NCI-H446 (cell line): ENCODE measurements around the gene ELMOD3.
A peak's percentile ranks its signal among the peaks of the same experiment; 100 is the strongest.
"Not testable (repeated sequence)": the region's sequence is repeated elsewhere in the genome, so short reads cannot be mapped to it uniquely, and the experiment has no call there.

ENCODE experiments used
- DNase-seq, 2 experiments: peaks; one replicate each; lab custom pipeline; 2025; lab: John Stamatoyannopoulos, UW

ELMOD3 gene

GRCh38 chr2:85376291-85377065 is 21.9 kb downstream of the ELMOD3 start:
- no peak for DNase-seq

- DNase-seq, result no peak
These were observed 22.5 kb downstream of the ELMOD3 start for GRCh38 chr2:85377083-85377482.

- DNase-seq, result no peak
These were observed 23.7 kb downstream of the ELMOD3 start for GRCh38 chr2:85378257-85378656.

GRCh38 chr2:85380048-85380447 is 25.5 kb downstream of the ELMOD3 start:
- DNase-seq, result no peak

- DNase-seq, result not testable (repeated sequence)
These were observed 28.6 kb downstream of the ELMOD3 start for GRCh38 chr2:85383151-85383550.

GRCh38 chr2:85383850-85384249 is 29.3 kb downstream of the ELMOD3 start:
- no peak for DNase-seq

- DNase-seq, result no peak
These were observed 31.2 kb downstream of the ELMOD3 start for GRCh38 chr2:85385746-85386145.

GRCh38 chr2:85387754-85388153 is 33.2 kb downstream of the ELMOD3 start:
- DNase-seq, result no peak

- no peak for DNase-seq
These were observed 34.4 kb downstream of the ELMOD3 start for GRCh38 chr2:85388878-85389538.

GRCh38 chr2:85390941-85391669 is 36.5 kb downstream of the ELMOD3 start:
- peak in 1 of 2 experiments; percentile 62 for DNase-seq

GRCh38 chr2:85393836-85394235 is 39.3 kb downstream of the ELMOD3 start:
- DNase-seq, result no peak

- DNase-seq, result peak; percentile 30 to 75
These were observed 39.7 kb downstream of the ELMOD3 start for GRCh38 chr2:85394261-85394681.

GRCh38 chr2:85394976-85395375 is 40.4 kb downstream of the ELMOD3 start:
- DNase-seq, result no peak

GRCh38 chr2:85395912-85396475 is 41.4 kb downstream of the ELMOD3 start:
- no peak for DNase-seq

GRCh38 chr2:85396531-85397470 is 42.2 kb downstream of the ELMOD3 start:
- no peak for DNase-seq

GRCh38 chr2:85397925-85398331 is 43.4 kb downstream of the ELMOD3 start:
- DNase-seq, result no peak

- no peak for DNase-seq
These were observed 44.0 kb downstream of the ELMOD3 start for GRCh38 chr2:85398426-85399182.

- no peak for DNase-seq
These were observed 44.5 kb downstream of the ELMOD3 start for GRCh38 chr2:85399183-85399455.

GRCh38 chr2:85400023-85400422 is 45.5 kb downstream of the ELMOD3 start:
- DNase-seq, result no peak

GRCh38 chr2:85400541-85401463 is 46.2 kb downstream of the ELMOD3 start:
- peak; percentile 84 to 95 for DNase-seq
